Keratinocyte (primary cell): Measurements from ENCODE around the gene NPLOC4. TPM values are rescaled to one million over a fixed set of nuclear protein-coding genes. Genes with fewer than 3 reads are reported as not detected.

Experiments used
- DNase-seq: peaks from one replicate; pipeline ENCODE4 v3.0.0-alpha.2; 2011; ENCODE audit warnings: low read depth, missing footprints, low spot score
- FAIRE-seq: peaks from 2 replicates; lab custom pipeline; 2011; peaks lifted over from hg19 to GRCh38; lab: Jason Lieb, UNC
- H2AFZ ChIP-seq: 2 replicates; pipeline ENCODE4 v1.6.0; 2012; ENCODE audit warnings: low read length, control low read depth, inconsistent platforms; ENCODE audit not compliant: control insufficient read depth
- H3K27ac ChIP-seq: 2 replicates; pipeline ENCODE4 v1.5.1; 2011; ENCODE audit warnings: low read length; ENCODE audit not compliant: control insufficient read depth, insufficient read depth
- H3K27me3 ChIP-seq: 3 replicates; pipeline ENCODE4 v1.6.0; 2011; ENCODE audit warnings: low read length; ENCODE audit not compliant: control insufficient read depth, insufficient read depth; ENCODE audit errors: extremely low read depth
- H3K36me3 ChIP-seq, 2 experiments: 2 replicates in 1 of 2; 3 replicates in 1 of 2; pipeline ENCODE4 v1.5.1; 2011; ENCODE audit warnings: low read length in 2 of 2, mild to moderate bottlenecking in 1 of 2; ENCODE audit not compliant: control insufficient read depth in 2 of 2, insufficient read depth in 2 of 2; ENCODE audit errors: extremely low read depth in 1 of 2
- H3K4me1 ChIP-seq: 3 replicates; pipeline ENCODE4 v1.5.1; 2011; ENCODE audit warnings: low read length; ENCODE audit not compliant: control insufficient read depth, insufficient read depth; ENCODE audit errors: extremely low read depth
- H3K4me2 ChIP-seq: 3 replicates; pipeline ENCODE4 v1.6.0; 2011; ENCODE audit warnings: low read depth, low read length; ENCODE audit not compliant: control insufficient read depth, insufficient read depth; ENCODE audit errors: extremely low read depth
- H3K4me3 ChIP-seq, 3 experiments: fragments of 200-600 bp in 1 of 3; sonication (generic) in 1 of 3; 2 replicates in 2 of 3; 3 replicates in 1 of 3; pipeline ENCODE4 v1.5.1; 2011 to 2016; ENCODE audit warnings: low read length in 3 of 3, mild to moderate bottlenecking in 3 of 3, control low read depth in 2 of 3, inconsistent platforms in 1 of 3, low read depth in 1 of 3, mixed read lengths in 1 of 3, mixed run types in 1 of 3, moderate library complexity in 1 of 3; ENCODE audit not compliant: control insufficient read depth in 2 of 3, insufficient read depth in 2 of 3; ENCODE audit errors: extremely low read depth in 1 of 3
- H3K79me2 ChIP-seq: 2 replicates; pipeline ENCODE4 v1.6.0; 2012; ENCODE audit warnings: low read length; ENCODE audit not compliant: control insufficient read depth, insufficient read depth
- H3K9ac ChIP-seq: 3 replicates; pipeline ENCODE4 v1.6.0; 2011; ENCODE audit warnings: low read length; ENCODE audit not compliant: control insufficient read depth, insufficient read depth; ENCODE audit errors: extremely low read depth
- H3K9me1 ChIP-seq: 3 replicates; pipeline ENCODE4 v1.6.0; 2011; ENCODE audit warnings: low read length; ENCODE audit not compliant: control insufficient read depth, insufficient read depth; ENCODE audit errors: extremely low read depth
- H3K9me3 ChIP-seq: 2 replicates; pipeline ENCODE4 v1.5.1; 2012; ENCODE audit warnings: low read depth, low read length; ENCODE audit not compliant: control insufficient read depth
- H4K20me1 ChIP-seq: 3 replicates; pipeline ENCODE4 v1.6.0; 2011; ENCODE audit warnings: low read length; ENCODE audit not compliant: control insufficient read depth, insufficient read depth; ENCODE audit errors: extremely low read depth
- CTCF ChIP-seq, 3 experiments: IDR thresholded peaks in 1 of 3; conservative IDR thresholded peaks in 1 of 3; optimal IDR thresholded peaks in 1 of 3; 2 replicates in 2 of 3; 3 replicates in 1 of 3; pipeline versions ENCODE3 to v1.5.1; 2011; ENCODE audit warnings: low read length in 3 of 3, mild to moderate bottlenecking in 3 of 3, moderate library complexity in 2 of 3, control low read depth in 1 of 3, inconsistent platforms in 1 of 3; ENCODE audit not compliant: insufficient read depth in 2 of 3; ENCODE audit errors: extremely low read depth in 1 of 3
- EZH2 ChIP-seq: IDR thresholded peaks from one replicate; pipeline ENCODE4 v1.6.1; 2012; ENCODE audit warnings: inconsistent platforms, mild to moderate bottlenecking, low read length, moderate library complexity
- dilution Hi-C: fragments of 300-500 bp; cut with MboI; formaldehyde crosslinking; loops from one replicate; pipeline ENCODE4 v1.7.0; 2020; ENCODE audit warnings: low sequenced_read_pairs; ENCODE audit not compliant: extremely low pct_ligation_motif_present
- polyA plus RNA-seq, 5 experiments: library from polyadenylated mRNA; depleted of rRNA in 3 of 5; stranded (reverse) in 3 of 5; stranded (forward) in 1 of 5; unstranded in 1 of 5; fragments of >200 nt; gene quantifications; 1 replicate in 1 of 5; 2 replicates in 3 of 5; 3 replicates in 1 of 5; pipeline versions ENCODE4 v1.2.1 to v1.2.3, GENCODE V29; 2011 to 2012; ENCODE audit warnings: missing spikeins in 2 of 5, low read depth in 1 of 5, low replicate concordance in 1 of 5

Gene NPLOC4
- polyA plus RNA-seq, 1 donor (not counting 4 experiments of a cell fraction or from before 2014, with no cell fraction given): 64.0 TPM

GRCh38 chr17:81608605-81609004 is 28.3 kb downstream of the NPLOC4 start:
- no peaks in the 10 kb centered on the region for H3K27me3 ChIP-seq
- H3K9ac ChIP-seq: no peak overlapping the region
- TF ChIP-seq EZH2 (no peak), CTCF (optimal IDR thresholded peaks at IDR 0.05 in 1 of 3, IDR thresholded peaks at IDR 0.05 in 1 of 3, conservative IDR thresholded peaks at IDR 0.05 in 1 of 3; ENCODE audit: extremely low read depth in 1 of 3, insufficient read depth in 2 of 3, low read length in 3 of 3) (no peak)
- H2AFZ ChIP-seq: no peak overlapping the region
- H3K27ac ChIP-seq: no peak overlapping the region
- no peaks in the 10 kb centered on the region for H3K9me3 ChIP-seq
- H3K4me2 ChIP-seq: no peak overlapping the region
- H3K4me3 ChIP-seq: no peak overlapping the region
- FAIRE-seq (no peak), DNase-seq (no peak)
- peaks cover 25% of the 10 kb centered on the region for H3K79me2 ChIP-seq
- H4K20me1 ChIP-seq: peaks cover 9% of the 10 kb centered on the region
- peaks cover 3% of the 10 kb centered on the region for H3K9me1 ChIP-seq
- dilution Hi-C loops: no loop called here
- H3K36me3 ChIP-seq: peaks cover 34 to 53% of the 10 kb centered on the region in 2 experiments
- no peaks in the 10 kb centered on the region for H3K4me1 ChIP-seq

GRCh38 chr17:81608082-81608481 is 28.8 kb downstream of the NPLOC4 start:
- Histone ChIP-seq H3K36me3 (peaks cover 36 to 48% of the 10 kb centered on the region in 2 experiments), H3K9me1 (peaks cover 3% of the 10 kb centered on the region), H3K27ac (no peak overlapping the region), H3K79me2 (peaks cover 21% of the 10 kb centered on the region), H3K4me2 (no peak overlapping the region), H3K4me1 (no peaks in the 10 kb centered on the region), H3K27me3 (no peaks in the 10 kb centered on the region), H4K20me1 (peaks cover 5% of the 10 kb centered on the region), H3K4me3 (no peak overlapping the region), H3K9me3 (no peaks in the 10 kb centered on the region), H3K9ac (no peak overlapping the region), H2AFZ (no peak overlapping the region)
- dilution Hi-C loops: no loop called here
- DNase-seq (no peak), FAIRE-seq (no peak)
- TF ChIP-seq EZH2 (no peak), CTCF (optimal IDR thresholded peaks at IDR 0.05 in 1 of 3, IDR thresholded peaks at IDR 0.05 in 1 of 3, conservative IDR thresholded peaks at IDR 0.05 in 1 of 3; ENCODE audit: extremely low read depth in 1 of 3, insufficient read depth in 2 of 3, low read length in 3 of 3) (no peak)
